HG02759 (cell line): Measurements from ENCODE around the gene PZP.
"Not testable (repeated sequence)": the region's sequence is repeated elsewhere in the genome, so short reads cannot be mapped to it uniquely, and the experiment has no call there.

Source experiments
- ATAC-seq: cut with Tn5 transposase; IDR thresholded peaks from one replicate; pipeline ENCODE4 v1.9.1; 2021; ENCODE audit warnings: mild to moderate bottlenecking, moderate library complexity; ENCODE audit not compliant: unreplicated experiment

Gene PZP

GRCh38 chr12:9208229-9208628 is at the start of gene PZP:
Gene PZP, minus strand, starts transcription at chr12:9208395. Its CDS starts 54 bp downstream, at chr12:9208341.
- no peak for ATAC-seq

- ATAC-seq: no peak
These were observed 48.7 kb upstream of the PZP start for GRCh38 chr12:9256758-9257405.

GRCh38 chr12:9256341-9256740 is 48.1 kb upstream of the PZP start:
- no peak for ATAC-seq

- no peak for ATAC-seq
These were observed 47.6 kb upstream of the PZP start for GRCh38 chr12:9255837-9256236.

GRCh38 chr12:9253464-9253863 is 45.3 kb upstream of the PZP start:
- no peak for ATAC-seq

GRCh38 chr12:9252791-9253190 is 44.6 kb upstream of the PZP start:
- not testable (repeated sequence) for ATAC-seq

GRCh38 chr12:9252256-9252655 is 44.1 kb upstream of the PZP start:
- no peak for ATAC-seq

GRCh38 chr12:9248435-9248834 is 40.2 kb upstream of the PZP start:
- ATAC-seq: no peak

- ATAC-seq: peak; percentile 91
These were observed 36.7 kb upstream of the PZP start for GRCh38 chr12:9244894-9245293.

GRCh38 chr12:9243999-9244649 is 35.9 kb upstream of the PZP start:
- ATAC-seq: no peak

- ATAC-seq: no peak
These were observed 33.1 kb upstream of the PZP start for GRCh38 chr12:9241301-9241700.

GRCh38 chr12:9240776-9241175 is 32.6 kb upstream of the PZP start:
- ATAC-seq: no peak

- ATAC-seq: not testable (repeated sequence)
These were observed 31.9 kb upstream of the PZP start for GRCh38 chr12:9240004-9240635.

GRCh38 chr12:9237286-9237685 is 29.1 kb upstream of the PZP start:
- no peak for ATAC-seq

- no peak for ATAC-seq
These were observed 27.3 kb upstream of the PZP start for GRCh38 chr12:9235519-9235918.

GRCh38 chr12:9227950-9228349 is 19.8 kb upstream of the PZP start:
- no peak for ATAC-seq

GRCh38 chr12:9223830-9224229 is 15.6 kb upstream of the PZP start:
- no peak for ATAC-seq

- ATAC-seq: no peak
These were observed 13.3 kb upstream of the PZP start for GRCh38 chr12:9221483-9221882.

- not testable (repeated sequence) for ATAC-seq
These were observed 12.8 kb upstream of the PZP start for GRCh38 chr12:9221011-9221410.

- no peak for ATAC-seq
These were observed 6.3 kb upstream of the PZP start for GRCh38 chr12:9214534-9214933.

- ATAC-seq: no peak
These were observed 3.5 kb upstream of the PZP start for GRCh38 chr12:9211687-9212086.

- ATAC-seq: no peak
These were observed 3.8 kb downstream of the PZP start for GRCh38 chr12:9204380-9204779.
